PFSK-1 (cell line): Measurements from ENCODE around the gene SLC38A9.

Experiments used
- FOXP2 ChIP-seq: optimal IDR thresholded peaks from 2 replicates; pipeline ENCODE3; 2011; ENCODE audit warnings: borderline replicate concordance, control low read depth, inconsistent platforms; ENCODE audit not compliant: insufficient read depth; ENCODE audit errors: extremely low read length, extremely low read depth
- POLR2AphosphoS5 ChIP-seq: IDR thresholded peaks from 2 replicates; pipeline ENCODE4 v1.6.1; 2012; ENCODE audit warnings: low read depth, mild to moderate bottlenecking, control low read depth, low read length, moderate library complexity
- REST ChIP-seq, 2 experiments: IDR thresholded peaks; 2 replicates each; pipeline versions ENCODE4 v1.6.1 to v1.8.0; 2011 to 2012; ENCODE audit warnings: low read depth in 2 of 2, low read length in 2 of 2, control low read depth in 1 of 2, inconsistent platforms in 1 of 2, mild to moderate bottlenecking in 1 of 2, moderate library complexity in 1 of 2; ENCODE audit not compliant: insufficient read depth in 1 of 2
- SIN3A ChIP-seq: IDR thresholded peaks from 2 replicates; pipeline ENCODE4 v1.6.1; 2012; ENCODE audit warnings: mild to moderate bottlenecking, low read length, moderate library complexity, borderline replicate concordance; ENCODE audit not compliant: insufficient read depth
- TAF1 ChIP-seq: IDR thresholded peaks from 2 replicates; pipeline ENCODE4 v1.6.1; 2012; ENCODE audit warnings: low read length, control low read depth, borderline replicate concordance; ENCODE audit not compliant: insufficient read depth

DNA sequence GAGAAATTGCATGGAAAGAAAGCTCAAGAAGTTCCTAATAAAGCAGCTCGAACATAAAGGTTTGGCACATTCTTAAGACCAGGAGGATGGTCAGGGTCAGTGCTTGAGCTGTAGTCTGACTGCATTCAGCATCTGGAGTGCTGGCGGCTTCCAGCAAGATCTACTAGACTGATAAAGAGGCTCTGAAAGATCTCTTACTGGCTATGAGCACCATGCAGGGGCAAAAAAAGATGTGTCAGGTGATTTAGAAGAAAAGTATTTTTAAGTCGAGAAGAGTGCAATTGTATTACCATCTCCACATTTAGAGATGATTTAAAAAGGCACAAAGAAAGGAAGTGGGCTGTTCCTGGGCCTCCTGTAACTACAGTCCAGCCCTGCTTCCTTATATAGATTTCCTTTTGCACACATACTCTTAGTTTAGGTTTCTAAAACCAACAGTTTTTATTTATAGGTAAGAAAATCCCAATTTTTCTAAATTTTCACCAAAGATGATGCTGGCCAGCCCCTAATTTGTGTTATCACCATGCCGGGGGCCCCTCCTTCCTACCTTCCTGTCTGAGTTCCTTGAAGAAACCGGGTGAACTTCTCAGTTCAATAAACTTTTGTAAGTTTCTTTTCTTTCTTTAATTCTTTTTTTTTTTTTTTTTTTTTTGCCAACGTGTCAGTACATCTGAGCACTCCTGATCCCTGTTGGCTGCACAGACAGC is 111.5 kb downstream of the SLC38A9 start:
- TF ChIP-seq TAF1 (no peak), POLR2AphosphoS5 (no peak), REST (IDR thresholded peaks at IDR 0.05; ENCODE audit: insufficient read depth in 1 of 2, low read depth in 2 of 2, low read length in 2 of 2) (no peak), SIN3A (no peak), FOXP2 (no peak)
